HepG2 (cell line): ENCODE data around the gene ARL6. TPM values are rescaled to one million over a fixed set of nuclear protein-coding genes. Genes with fewer than 3 reads are reported as not detected.

Experiments
- CREB3 ChIP-seq: sonication (generic); formaldehyde crosslinking; IDR thresholded peaks from 2 replicates; pipeline ENCODE4 v1.5.0; 2020; ENCODE audit warnings: missing genetic modification reagents
- IKZF1 ChIP-seq: fragments of 450-650 bp; IDR thresholded peaks from 2 replicates; pipeline ENCODE4 v1.7.1; 2016
- ISX ChIP-seq: sonication (generic); formaldehyde crosslinking; conservative IDR thresholded peaks from 2 replicates; pipeline ENCODE4 v1.5.0; 2020; ENCODE audit warnings: missing genetic modification reagents
- MAFK ChIP-seq, 2 experiments: IDR thresholded peaks in 1 of 2; conservative IDR thresholded peaks in 1 of 2; 2 replicates each; pipeline ENCODE4 v1.6.1; 2011; ENCODE audit warnings: improper control_type of control experiment in 2 of 2, low read length in 2 of 2
- MAX ChIP-seq: IDR thresholded peaks from 2 replicates; pipeline ENCODE4 v1.6.1; 2012; ENCODE audit warnings: inconsistent platforms
- MTF2 ChIP-seq: sonication (generic); formaldehyde crosslinking; IDR thresholded peaks from 2 replicates; pipeline ENCODE4 v1.5.0; 2020; ENCODE audit warnings: missing genetic modification reagents, borderline replicate concordance
- REXO4 ChIP-seq: sonication (generic); formaldehyde crosslinking; IDR thresholded peaks from 2 replicates; pipeline ENCODE4 v1.8.0; 2022; ENCODE audit warnings: missing genetic modification reagents, mild to moderate bottlenecking, borderline replicate concordance
- TFE3 ChIP-seq: IDR thresholded peaks from 2 replicates; pipeline ENCODE4 v1.6.1; 2016
- ZFAT ChIP-seq: sonication (generic); formaldehyde crosslinking; conservative IDR thresholded peaks from 2 replicates; pipeline ENCODE4 v1.8.1; 2023; ENCODE audit warnings: missing genetic modification reagents, inconsistent platforms
- ZFYVE20 ChIP-seq: sonication (generic); formaldehyde crosslinking; IDR thresholded peaks from 2 replicates; pipeline ENCODE4 v1.8.0; 2023; ENCODE audit warnings: low read depth, mild to moderate bottlenecking, moderate library complexity, missing genetic modification reagents, borderline replicate concordance
- ZNF121 ChIP-seq: sonication (generic); formaldehyde crosslinking; IDR thresholded peaks from 2 replicates; pipeline ENCODE4 v1.5.0; 2020; ENCODE audit warnings: mild to moderate bottlenecking, missing genetic modification reagents
- ZNF180 ChIP-seq: sonication (generic); formaldehyde crosslinking; IDR thresholded peaks from 2 replicates; pipeline ENCODE4 v1.4.0; 2020; ENCODE audit warnings: low read depth, missing genetic modification reagents, borderline replicate concordance
- ZNF367 ChIP-seq: sonication (generic); formaldehyde crosslinking; IDR thresholded peaks from 2 replicates; pipeline ENCODE4 v1.4.0; 2020; ENCODE audit warnings: missing genetic modification reagents, borderline replicate concordance
- ZSCAN31 ChIP-seq: sonication (generic); formaldehyde crosslinking; IDR thresholded peaks from 2 replicates; pipeline ENCODE4 v1.5.0; 2020; ENCODE audit warnings: low read depth, mild to moderate bottlenecking, missing genetic modification reagents
- polyA plus RNA-seq, 8 experiments: library from polyadenylated mRNA; depleted of rRNA in 3 of 8; stranded (reverse) in 7 of 8; unstranded in 1 of 8; fragments of >200 nt; fragmentation: Illumina TruSeq in 4 of 8; extraction: Trizol in 4 of 8; gene quantifications; 2 replicates each; pipeline versions ENCODE4 v1.2.1 to v1.2.3, GENCODE V29; 2011 to 2016; ENCODE audit warnings: low read depth in 4 of 8, missing spikeins in 1 of 8, mixed read lengths in 1 of 8; ENCODE audit not compliant: insufficient read depth in 1 of 8
- total RNA-seq, 5 experiments: library from RNA; depleted of rRNA; stranded (reverse); fragments of >200 nt; fragmentation: Illumina TruSeq; extraction: Trizol; gene quantifications; 2 replicates each; pipeline ENCODE4 v1.2.3, GENCODE V29; 2016; ENCODE audit warnings: low read depth in 1 of 5
- TF ChIP-seq, protein P1 (sequence below), 2 experiments: sonication (generic) in 1 of 2; formaldehyde crosslinking in 1 of 2; IDR thresholded peaks; 2 replicates each; pipeline versions ENCODE4 v1.4.0 to v1.6.1; 2018 to 2020; ENCODE audit warnings: missing genetic modification reagents in 2 of 2, borderline replicate concordance in 1 of 2, low read depth in 1 of 2, mild to moderate bottlenecking in 1 of 2, missing biosample characterization in 1 of 2
- TF ChIP-seq, protein P2 (sequence below): sonication (generic); formaldehyde crosslinking; IDR thresholded peaks from 2 replicates; pipeline ENCODE4 v1.4.0; 2020; ENCODE audit warnings: missing genetic modification reagents
- TF ChIP-seq, protein P3 (sequence below): sonication (generic); formaldehyde crosslinking; conservative IDR thresholded peaks from 2 replicates; pipeline ENCODE4 v1.4.0; 2020; ENCODE audit warnings: missing genetic modification reagents
- TF ChIP-seq, protein P4 (sequence below): sonication (generic); formaldehyde crosslinking; IDR thresholded peaks from 2 replicates; pipeline ENCODE4 v1.4.0; 2020; ENCODE audit warnings: missing genetic modification reagents, borderline replicate concordance

ARL6 gene
- total and polyA plus RNA-seq, 2 of the 13 experiments (the other 11 are each of a cell fraction or from before 2014, with no cell fraction given) = 1.3 to 3.7 TPM

- TF ChIP-seq, protein P1, sequence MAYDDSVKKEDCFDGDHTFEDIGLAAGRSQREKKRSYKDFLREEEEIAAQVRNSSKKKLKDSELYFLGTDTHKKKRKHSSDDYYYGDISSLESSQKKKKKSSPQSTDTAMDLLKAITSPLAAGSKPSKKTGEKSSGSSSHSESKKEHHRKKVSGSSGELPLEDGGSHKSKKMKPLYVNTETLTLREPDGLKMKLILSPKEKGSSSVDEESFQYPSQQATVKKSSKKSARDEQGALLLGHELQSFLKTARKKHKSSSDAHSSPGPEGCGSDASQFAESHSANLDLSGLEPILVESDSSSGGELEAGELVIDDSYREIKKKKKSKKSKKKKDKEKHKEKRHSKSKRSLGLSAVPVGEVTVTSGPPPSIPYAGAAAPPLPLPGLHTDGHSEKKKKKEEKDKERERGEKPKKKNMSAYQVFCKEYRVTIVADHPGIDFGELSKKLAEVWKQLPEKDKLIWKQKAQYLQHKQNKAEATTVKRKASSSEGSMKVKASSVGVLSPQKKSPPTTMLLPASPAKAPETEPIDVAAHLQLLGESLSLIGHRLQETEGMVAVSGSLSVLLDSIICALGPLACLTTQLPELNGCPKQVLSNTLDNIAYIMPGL (CRISPR knock-in tag; IDR thresholded peaks at IDR 0.05; ENCODE audit: borderline replicate concordance in 1 of 2, low read depth in 1 of 2) = peak; percentile 46 to 48
- TF ChIP-seq ZNF367 (CRISPR knock-in tag) (0 out of 2 replicates have a peak, but pooled peaks have one; percentile 32), MTF2 (CRISPR knock-in tag) (no peak), ZNF180 (CRISPR knock-in tag) (no peak), REXO4 (CRISPR knock-in tag) (no peak), ZNF121 (CRISPR knock-in tag) (no peak), ZFYVE20 (no peak), IKZF1 (no peak), MAFK (conservative IDR thresholded peaks at IDR 0.05 in 1 of 2, IDR thresholded peaks at IDR 0.05 in 1 of 2; ENCODE audit: low read length in 2 of 2) (no peak), TFE3 (CRISPR knock-in tag) (no peak), ZFAT (no peak), MAX (peak; percentile 74), CREB3 (no peak), ZSCAN31 (CRISPR knock-in tag) (0 out of 2 replicates have a peak, but pooled peaks have one; percentile 37), ISX (no peak)
- TF ChIP-seq, protein P2, sequence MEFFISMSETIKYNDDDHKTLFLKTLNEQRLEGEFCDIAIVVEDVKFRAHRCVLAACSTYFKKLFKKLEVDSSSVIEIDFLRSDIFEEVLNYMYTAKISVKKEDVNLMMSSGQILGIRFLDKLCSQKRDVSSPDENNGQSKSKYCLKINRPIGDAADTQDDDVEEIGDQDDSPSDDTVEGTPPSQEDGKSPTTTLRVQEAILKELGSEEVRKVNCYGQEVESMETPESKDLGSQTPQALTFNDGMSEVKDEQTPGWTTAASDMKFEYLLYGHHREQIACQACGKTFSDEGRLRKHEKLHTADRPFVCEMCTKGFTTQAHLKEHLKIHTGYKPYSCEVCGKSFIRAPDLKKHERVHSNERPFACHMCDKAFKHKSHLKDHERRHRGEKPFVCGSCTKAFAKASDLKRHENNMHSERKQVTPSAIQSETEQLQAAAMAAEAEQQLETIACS (CRISPR knock-in tag) = no peak
- TF ChIP-seq, protein P3, sequence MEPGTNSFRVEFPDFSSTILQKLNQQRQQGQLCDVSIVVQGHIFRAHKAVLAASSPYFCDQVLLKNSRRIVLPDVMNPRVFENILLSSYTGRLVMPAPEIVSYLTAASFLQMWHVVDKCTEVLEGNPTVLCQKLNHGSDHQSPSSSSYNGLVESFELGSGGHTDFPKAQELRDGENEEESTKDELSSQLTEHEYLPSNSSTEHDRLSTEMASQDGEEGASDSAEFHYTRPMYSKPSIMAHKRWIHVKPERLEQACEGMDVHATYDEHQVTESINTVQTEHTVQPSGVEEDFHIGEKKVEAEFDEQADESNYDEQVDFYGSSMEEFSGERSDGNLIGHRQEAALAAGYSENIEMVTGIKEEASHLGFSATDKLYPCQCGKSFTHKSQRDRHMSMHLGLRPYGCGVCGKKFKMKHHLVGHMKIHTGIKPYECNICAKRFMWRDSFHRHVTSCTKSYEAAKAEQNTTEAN (CRISPR knock-in tag) = no peak
- TF ChIP-seq, protein P4, sequence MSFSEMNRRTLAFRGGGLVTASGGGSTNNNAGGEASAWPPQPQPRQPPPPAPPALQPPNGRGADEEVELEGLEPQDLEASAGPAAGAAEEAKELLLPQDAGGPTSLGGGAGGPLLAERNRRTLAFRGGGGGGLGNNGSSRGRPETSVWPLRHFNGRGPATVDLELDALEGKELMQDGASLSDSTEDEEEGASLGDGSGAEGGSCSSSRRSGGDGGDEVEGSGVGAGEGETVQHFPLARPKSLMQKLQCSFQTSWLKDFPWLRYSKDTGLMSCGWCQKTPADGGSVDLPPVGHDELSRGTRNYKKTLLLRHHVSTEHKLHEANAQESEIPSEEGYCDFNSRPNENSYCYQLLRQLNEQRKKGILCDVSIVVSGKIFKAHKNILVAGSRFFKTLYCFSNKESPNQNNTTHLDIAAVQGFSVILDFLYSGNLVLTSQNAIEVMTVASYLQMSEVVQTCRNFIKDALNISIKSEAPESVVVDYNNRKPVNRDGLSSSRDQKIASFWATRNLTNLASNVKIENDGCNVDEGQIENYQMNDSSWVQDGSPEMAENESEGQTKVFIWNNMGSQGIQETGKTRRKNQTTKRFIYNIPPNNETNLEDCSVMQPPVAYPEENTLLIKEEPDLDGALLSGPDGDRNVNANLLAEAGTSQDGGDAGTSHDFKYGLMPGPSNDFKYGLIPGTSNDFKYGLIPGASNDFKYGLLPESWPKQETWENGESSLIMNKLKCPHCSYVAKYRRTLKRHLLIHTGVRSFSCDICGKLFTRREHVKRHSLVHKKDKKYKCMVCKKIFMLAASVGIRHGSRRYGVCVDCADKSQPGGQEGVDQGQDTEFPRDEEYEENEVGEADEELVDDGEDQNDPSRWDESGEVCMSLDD (CRISPR knock-in tag) = 0 out of 2 replicates have a peak, but pooled peaks have one; percentile 38
Measured at GRCh38 chr3:97764407-97765238, at the start of gene ARL6 (continued).
